Endothelial cell of umbilical vein (primary cell): ENCODE data around the gene RNLS. TPM values are rescaled to one million over a fixed set of nuclear protein-coding genes. Genes with fewer than 3 reads are reported as not detected.

Experiments used
- BruUV-seq: library from RNA; stranded (reverse); fragments of 400-500 nt; replicated peaks from 2 replicates; lab custom pipeline; 2021; lab: Mats Ljungman, UMichigan
- CTCF ChIA-PET: fragments of 300-600, 350-600 bp; sonication (Branson Sonifier 250); formaldehyde crosslinking; loops from one replicate; lab custom pipeline; 2021; ENCODE audit warnings: antibody characterized with exemption, inconsistent platforms; lab: Charles Lee
- POLR2A ChIA-PET: fragments of 300-600, 350-600 bp; sonication (Branson Sonifier 250); formaldehyde crosslinking; loops from one replicate; lab custom pipeline; 2021; ENCODE audit warnings: antibody characterized with exemption, inconsistent platforms; lab: Charles Lee
- DNase-seq: peaks from one replicate; pipeline ENCODE4 v3.0.0-alpha.2; 2011; ENCODE audit warnings: low read depth, low spot score
- FAIRE-seq: peaks from 2 replicates; lab custom pipeline; 2011; peaks lifted over from hg19 to GRCh38; lab: Jason Lieb, UNC
- H2AFZ ChIP-seq: 2 replicates; pipeline ENCODE4 v1.6.0; 2012; ENCODE audit warnings: low read depth, low read length, control low read depth, inconsistent platforms
- H3K27ac ChIP-seq: 2 replicates; pipeline ENCODE4 v1.5.1; 2011; ENCODE audit warnings: low read depth, mild to moderate bottlenecking, control low read depth, low read length, moderate library complexity; ENCODE audit not compliant: insufficient read depth
- H3K27me3 ChIP-seq, 2 experiments: 2 replicates each; pipeline versions ENCODE4 v1.6.0 to v1.6.1; 2011; ENCODE audit warnings: low read length in 2 of 2, mixed read lengths in 1 of 2; ENCODE audit not compliant: control insufficient read depth in 2 of 2, insufficient read depth in 2 of 2
- H3K36me3 ChIP-seq, 2 experiments: 2 replicates in 1 of 2; 3 replicates in 1 of 2; pipeline ENCODE4 v1.5.1; 2011; ENCODE audit warnings: low read length in 2 of 2, mild to moderate bottlenecking in 1 of 2, moderate library complexity in 1 of 2; ENCODE audit not compliant: control insufficient read depth in 2 of 2, insufficient read depth in 2 of 2; ENCODE audit errors: extremely low read depth in 1 of 2
- H3K4me1 ChIP-seq: 3 replicates; pipeline ENCODE4 v1.5.1; 2011; ENCODE audit warnings: mild to moderate bottlenecking, low read length; ENCODE audit not compliant: control insufficient read depth, insufficient read depth; ENCODE audit errors: extremely low read depth
- H3K4me2 ChIP-seq: 2 replicates; pipeline ENCODE4 v1.6.1; 2011; ENCODE audit warnings: low read length, control low read depth, mixed read lengths; ENCODE audit not compliant: insufficient read depth
- H3K4me3 ChIP-seq, 3 experiments: fragments of 200-600 bp in 1 of 3; sonication (generic), shearing (Covaris generic) in 1 of 3; replicated peaks in 1 of 3; 2 replicates each; pipeline ENCODE4 v1.5.1; 2011 to 2016; ENCODE audit warnings: control low read depth in 3 of 3, low read length in 3 of 3, mild to moderate bottlenecking in 2 of 3, inconsistent platforms in 1 of 3, low read depth in 1 of 3, moderate library complexity in 1 of 3; ENCODE audit not compliant: insufficient read depth in 1 of 3
- H3K79me2 ChIP-seq: 2 replicates; pipeline ENCODE4 v1.6.0; 2012; ENCODE audit warnings: low read length, inconsistent platforms; ENCODE audit not compliant: control insufficient read depth, insufficient read depth
- H3K9ac ChIP-seq: replicated peaks from 2 replicates; pipeline ENCODE3; 2011; ENCODE audit warnings: low read length, control low read depth; ENCODE audit not compliant: insufficient read depth; ENCODE audit errors: extremely low read depth
- H3K9me1 ChIP-seq: replicated peaks from 3 replicates; pipeline ENCODE4 v1.6.0; 2011; ENCODE audit warnings: mild to moderate bottlenecking, low read length; ENCODE audit not compliant: control insufficient read depth, insufficient read depth; ENCODE audit errors: extremely low read depth
- H3K9me3 ChIP-seq: replicated peaks from 2 replicates; pipeline ENCODE4 v1.5.1; 2012; ENCODE audit warnings: low read length, inconsistent platforms; ENCODE audit not compliant: control insufficient read depth, insufficient read depth
- H4K20me1 ChIP-seq: replicated peaks from 2 replicates; pipeline ENCODE3; 2011; ENCODE audit warnings: mild to moderate bottlenecking, low read length; ENCODE audit not compliant: control insufficient read depth, insufficient read depth; ENCODE audit errors: extremely low read depth
- CTCF ChIP-seq, 2 donors: IDR thresholded peaks; 1 replicate in 1 of 2; 2 replicates in 1 of 2; pipeline ENCODE4 v1.5.1; 2011; ENCODE audit warnings: low read length in 2 of 2, mild to moderate bottlenecking in 2 of 2, moderate library complexity in 2 of 2, control low read depth in 1 of 2, inconsistent platforms in 1 of 2, low read depth in 1 of 2; ENCODE audit not compliant: insufficient read depth in 1 of 2; ENCODE audit errors: extremely low read depth in 1 of 2
- EZH2 ChIP-seq: IDR thresholded peaks from 2 replicates; pipeline ENCODE4 v1.6.1; 2012; ENCODE audit warnings: borderline replicate concordance, low read depth, mild to moderate bottlenecking, moderate library complexity, low read length, inconsistent platforms; ENCODE audit not compliant: severe bottlenecking
- FOS ChIP-seq: IDR thresholded peaks from 2 replicates; pipeline ENCODE4 v1.6.1; 2011; ENCODE audit warnings: mild to moderate bottlenecking, low read length, moderate library complexity, borderline replicate concordance; ENCODE audit not compliant: insufficient read depth
- GATA2 ChIP-seq: IDR thresholded peaks from 2 replicates; pipeline ENCODE4 v1.7.0; 2011; ENCODE audit warnings: low read depth, mild to moderate bottlenecking, moderate library complexity, mixed read lengths, low read length; ENCODE audit not compliant: insufficient read length, insufficient read depth
- JUN ChIP-seq: IDR thresholded peaks from 2 replicates; pipeline ENCODE4 v1.6.1; 2011; ENCODE audit warnings: borderline replicate concordance, low read depth; ENCODE audit not compliant: insufficient read length, insufficient read depth
- MAX ChIP-seq: IDR thresholded peaks from 2 replicates; pipeline ENCODE4 v1.6.1; 2011; ENCODE audit not compliant: insufficient read depth, insufficient read length
- MYC ChIP-seq: IDR thresholded peaks from one replicate; pipeline ENCODE4 v1.6.1; 2011; ENCODE audit warnings: mild to moderate bottlenecking, low read depth, low read length
- POLR2A ChIP-seq: IDR thresholded peaks from 2 replicates; pipeline ENCODE4 v1.6.1; 2012; ENCODE audit warnings: low read depth, mild to moderate bottlenecking, control low read depth, low read length
- POLR2AphosphoS5 ChIP-seq: IDR thresholded peaks from 2 replicates; pipeline ENCODE4 v1.6.1; 2012; ENCODE audit warnings: low read depth, mild to moderate bottlenecking, control low read depth, low read length, moderate library complexity; ENCODE audit not compliant: insufficient read depth
- dilution Hi-C: fragments of 300-500 bp; cut with MboI; formaldehyde crosslinking; loops from one replicate; pipeline ENCODE4 v1.15.0; 2019; ENCODE audit warnings: low sequenced_read_pairs; ENCODE audit not compliant: extremely low pct_ligation_motif_present
- intact Hi-C: fragments of 100-400 bp; cut with micrococcal nuclease; formaldehyde crosslinking; loops from one replicate; pipeline ENCODE4 v1.10.0; 2022
- polyA plus RNA-seq, 4 experiments: library from polyadenylated mRNA; depleted of rRNA in 3 of 4; stranded (reverse) in 3 of 4; unstranded in 1 of 4; fragments of >200 nt; gene quantifications; 2 replicates each; pipeline versions ENCODE4 v1.2.1 to v1.2.3, GENCODE V29; 2011 to 2012; ENCODE audit warnings: missing spikeins in 1 of 4
- total RNA-seq: library from RNA; stranded (reverse); gene quantifications from 2 replicates; pipeline ENCODE4 v1.2.3, GENCODE V29; 2021

The RNLS gene
- total and polyA plus RNA-seq, 2 donors (not counting 3 experiments of a cell fraction or from before 2014, with no cell fraction given), result 2.5 to 4.6 TPM

- no TSS peak for BruUV-seq
- Histone ChIP-seq H3K36me3 (no peaks in the 10 kb centered on the region), H3K9me3 (no peaks in the 10 kb centered on the region), H3K4me3 (no peak overlapping the region), H4K20me1 (no peaks in the 10 kb centered on the region), H3K9ac (no peak overlapping the region), H3K27ac (no peak overlapping the region), H3K27me3 (no peaks in the 10 kb centered on the region), H3K79me2 (no peaks in the 10 kb centered on the region), H3K4me2 (no peak overlapping the region), H2AFZ (no peak overlapping the region), H3K4me1 (no peaks in the 10 kb centered on the region), H3K9me1 (no peaks in the 10 kb centered on the region)
- no peak for FAIRE-seq
- intact Hi-C loops, result no loop called here
- TF ChIP-seq FOS (no peak), GATA2 (no peak), CTCF (IDR thresholded peaks at IDR 0.05; ENCODE audit: extremely low read depth in 1 of 2, insufficient read depth in 1 of 2, low read depth in 1 of 2, low read length in 2 of 2) (no peak), POLR2AphosphoS5 (no peak), MYC (no peak), POLR2A (no peak), MAX (no peak), EZH2 (no peak), JUN (no peak)
- ChIA-PET CTCF (interaction anchor here (0.9 to 1.2 kb wide), 2 partner anchors 105 to 201 kb away, joined by 4 to 5 read pairs; no protein-coding TSS in a partner anchor), POLR2A (no interaction called here)
- DNase-seq, result peak; percentile 67
- dilution Hi-C loops, result no loop called here
These were observed 89.2 kb downstream of the RNLS start for GRCh38 chr10:88493691-88494483.
